HG03342 (cell line): ENCODE data around the gene DCST2.

ENCODE experiments used
- ATAC-seq: cut with Tn5 transposase; IDR thresholded peaks from one replicate; pipeline ENCODE4 v1.9.1; 2021; ENCODE audit warnings: mild to moderate bottlenecking, moderate library complexity; ENCODE audit not compliant: unreplicated experiment

DCST2 gene

DNA sequence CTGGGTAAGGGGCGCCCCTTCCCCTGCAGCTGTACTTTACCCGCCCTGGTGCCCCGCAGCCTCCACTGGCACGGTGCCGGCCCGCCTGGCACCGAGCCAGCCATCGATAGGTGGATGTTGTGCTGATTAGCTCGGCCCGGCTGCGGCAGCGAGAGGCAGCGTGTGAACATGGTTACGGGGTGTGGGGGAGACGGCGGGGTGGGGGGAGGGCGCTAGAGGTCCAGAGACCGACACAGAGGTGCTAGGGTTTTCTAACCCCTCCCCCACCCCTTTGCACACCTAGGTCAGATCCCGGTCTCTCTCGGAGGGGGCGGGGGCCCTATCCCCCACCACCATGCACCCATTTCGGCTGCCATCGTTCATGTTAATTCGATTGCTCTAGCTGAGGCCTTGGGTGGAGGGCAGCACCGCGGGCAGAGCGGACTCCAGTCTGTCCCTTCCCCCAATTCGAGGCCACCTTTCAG is 36.6 kb upstream of the DCST2 start:
- ATAC-seq = no peak

GRCh38 chr1:155069551-155070157 is 36.1 kb upstream of the DCST2 start:
- ATAC-seq = no peak

GRCh38 chr1:155068599-155068998 is 35.0 kb upstream of the DCST2 start:
- no peak for ATAC-seq

DNA sequence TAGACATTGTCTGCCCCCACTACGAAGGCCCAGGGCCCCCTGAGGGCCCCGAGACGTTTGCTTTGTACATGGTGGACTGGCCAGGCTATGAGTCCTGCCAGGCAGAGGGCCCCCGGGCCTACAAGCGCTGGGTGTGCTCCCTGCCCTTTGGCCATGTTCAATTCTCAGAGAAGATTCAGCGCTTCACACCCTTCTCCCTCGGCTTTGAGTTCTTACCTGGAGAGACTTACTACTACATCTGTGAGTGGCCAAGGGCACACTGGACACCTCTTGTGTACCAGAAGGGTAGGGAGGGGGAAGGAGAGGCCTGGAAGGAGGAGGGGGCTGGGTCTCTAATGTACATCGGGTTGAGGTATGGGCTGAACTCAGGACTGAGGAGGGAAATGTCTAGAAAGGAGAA is 33.2 kb upstream of the DCST2 start:
- no peak for ATAC-seq

DNA sequence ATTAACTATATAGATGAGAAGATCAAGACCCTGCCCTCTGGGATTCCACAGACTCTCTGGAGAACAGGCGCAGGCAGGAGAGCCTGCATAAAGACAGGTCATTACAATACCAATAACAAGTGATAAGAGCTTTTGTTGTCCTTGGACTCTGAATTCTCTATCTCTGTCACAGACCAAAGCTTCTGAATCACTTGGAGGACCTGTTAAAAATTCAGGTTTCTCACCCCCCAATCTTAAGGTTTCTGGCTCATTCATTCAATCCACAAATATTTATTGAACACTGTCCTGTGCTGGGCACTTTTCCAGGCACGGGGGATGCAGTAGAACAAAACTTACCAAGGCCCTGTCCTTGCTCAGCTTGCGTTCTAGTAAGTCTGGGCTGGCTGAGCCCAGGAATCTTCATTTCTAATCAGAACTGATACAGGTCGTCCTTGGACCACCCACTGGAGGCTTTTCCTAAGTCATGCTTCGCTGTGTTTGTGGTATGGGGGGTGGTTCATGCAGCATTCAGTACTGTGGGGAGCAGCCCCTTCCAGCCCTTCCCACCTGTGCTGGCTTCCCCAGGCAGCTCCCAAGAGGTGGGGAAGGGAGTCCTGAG is 31.4 kb upstream of the DCST2 start:
- ATAC-seq = no peak

GRCh38 chr1:155064111-155064831 is 30.7 kb upstream of the DCST2 start:
- ATAC-seq = no peak

DNA sequence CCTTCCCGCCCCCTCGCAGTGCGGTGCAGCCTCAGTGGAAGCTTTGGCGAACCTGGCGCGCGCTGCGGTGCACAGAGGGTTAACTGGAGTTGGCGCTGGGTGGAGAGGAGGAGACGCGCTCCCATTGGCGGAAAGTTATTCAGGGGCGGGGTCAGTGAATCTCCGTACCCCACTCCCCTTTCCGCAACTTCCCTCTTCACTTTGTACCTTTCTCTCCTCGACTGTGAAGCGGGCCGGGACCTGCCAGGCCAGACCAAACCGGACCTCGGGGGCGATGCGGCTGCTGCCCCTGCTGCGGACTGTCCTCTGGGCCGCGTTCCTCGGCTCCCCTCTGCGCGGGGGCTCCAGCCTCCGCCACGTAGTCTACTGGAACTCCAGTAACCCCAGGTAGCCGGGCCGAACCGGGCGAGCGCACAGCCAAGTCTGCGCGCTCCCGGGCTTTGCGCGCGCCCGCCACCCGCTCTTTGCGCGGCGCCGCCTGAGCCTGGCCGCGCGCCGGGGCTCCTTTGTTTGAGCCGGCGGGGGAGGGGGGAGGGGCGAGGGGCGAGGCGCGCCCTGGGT is 30.0 kb upstream of the DCST2 start, which contains the start of gene EFNA4:
EFNA4 (plus strand) TSS at position 191 of the 561 bp plus-strand sequence; CDS start at position 275, 84 bp downstream.
- peak; percentile 65 for ATAC-seq

GRCh38 chr1:155062702-155063411 is 29.3 kb upstream of the DCST2 start:
- ATAC-seq = no peak

- ATAC-seq = no peak
Measured at GRCh38 chr1:155062151-155062686, 28.6 kb upstream of the DCST2 start.

GRCh38 chr1:155061381-155062150 is 28.0 kb upstream of the DCST2 start:
- ATAC-seq = peak; percentile 42

DNA sequence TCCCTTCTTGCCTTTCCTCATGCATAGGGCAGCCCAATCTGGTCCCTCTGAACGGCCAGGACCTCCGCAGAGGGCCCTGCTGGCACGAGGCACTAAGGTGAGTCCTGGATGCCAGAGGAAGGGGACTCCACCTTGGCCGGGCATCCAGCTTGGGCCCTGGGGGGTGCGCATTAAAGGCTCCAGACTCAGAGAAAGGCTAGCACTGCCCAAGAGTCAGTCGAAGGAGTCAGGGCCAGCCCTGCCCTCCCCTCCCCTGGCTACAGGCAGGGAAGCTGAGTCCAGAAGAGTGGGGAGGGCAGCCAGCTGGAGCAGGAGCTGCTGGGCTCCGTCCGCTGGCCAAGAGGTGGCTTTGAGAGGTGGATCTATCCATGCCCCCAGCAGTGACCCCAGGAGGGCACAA is 27.2 kb upstream of the DCST2 start:
- no peak for ATAC-seq

DNA sequence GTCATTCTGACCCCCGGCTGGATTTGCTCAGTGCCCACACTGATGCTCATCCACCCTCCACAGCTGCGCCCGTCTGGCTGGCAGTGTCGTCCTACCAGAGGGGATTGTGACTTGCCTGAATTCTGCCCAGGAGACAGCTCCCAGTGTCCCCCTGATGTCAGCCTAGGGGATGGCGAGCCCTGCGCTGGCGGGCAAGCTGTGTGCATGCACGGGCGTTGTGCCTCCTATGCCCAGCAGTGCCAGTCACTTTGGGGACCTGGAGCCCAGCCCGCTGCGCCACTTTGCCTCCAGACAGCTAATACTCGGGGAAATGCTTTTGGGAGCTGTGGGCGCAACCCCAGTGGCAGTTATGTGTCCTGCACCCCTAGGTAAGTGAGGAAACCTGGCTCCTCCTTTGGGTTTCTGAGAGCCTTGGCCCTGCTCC is 24.2 kb upstream of the DCST2 start:
- no peak for ATAC-seq

DNA sequence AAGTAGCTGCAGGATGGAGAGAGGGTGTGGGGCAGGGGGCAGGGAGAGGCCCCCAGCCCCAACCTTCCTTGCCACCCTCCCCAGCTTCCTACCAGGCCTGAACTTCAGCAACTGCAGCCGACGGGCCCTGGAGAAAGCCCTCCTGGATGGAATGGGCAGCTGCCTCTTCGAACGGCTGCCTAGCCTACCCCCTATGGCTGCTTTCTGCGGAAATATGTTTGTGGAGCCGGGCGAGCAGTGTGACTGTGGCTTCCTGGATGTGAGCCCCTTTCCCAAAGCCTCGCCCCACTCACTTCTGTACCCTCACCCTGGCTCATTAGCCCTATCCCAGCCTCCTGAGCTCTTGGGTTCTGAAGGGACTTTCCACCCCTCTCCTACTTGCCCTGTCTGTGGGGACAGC is 23.5 kb upstream of the DCST2 start:
- ATAC-seq = no peak

DNA sequence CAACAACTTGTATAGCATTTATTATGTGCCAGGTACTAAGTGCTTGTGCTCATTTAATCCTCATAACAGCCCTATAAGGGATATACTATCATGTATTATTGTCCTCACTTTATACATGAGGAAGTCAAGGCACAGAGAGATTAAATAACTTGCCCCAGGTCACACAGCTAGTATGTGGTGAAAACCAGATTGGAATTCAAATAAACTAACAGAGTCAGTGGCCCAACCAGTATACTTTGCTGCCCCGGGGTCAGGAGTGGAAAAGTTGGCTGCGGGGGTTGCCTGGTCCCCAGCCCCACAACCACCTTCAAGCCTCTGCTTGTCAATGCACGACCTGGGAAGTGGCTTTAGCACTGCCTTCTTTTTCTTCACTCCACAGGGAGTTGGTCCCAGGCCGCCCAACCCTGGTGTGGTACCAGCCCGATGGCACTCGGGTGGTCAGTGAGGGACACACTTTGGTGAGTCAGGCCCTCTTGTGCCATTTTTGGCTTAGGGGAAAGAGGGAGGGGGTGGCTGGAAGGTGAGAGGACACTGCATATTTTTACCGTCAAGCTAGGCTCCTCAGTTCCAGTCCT is 20.0 kb upstream of the DCST2 start:
- no peak for ATAC-seq

DNA sequence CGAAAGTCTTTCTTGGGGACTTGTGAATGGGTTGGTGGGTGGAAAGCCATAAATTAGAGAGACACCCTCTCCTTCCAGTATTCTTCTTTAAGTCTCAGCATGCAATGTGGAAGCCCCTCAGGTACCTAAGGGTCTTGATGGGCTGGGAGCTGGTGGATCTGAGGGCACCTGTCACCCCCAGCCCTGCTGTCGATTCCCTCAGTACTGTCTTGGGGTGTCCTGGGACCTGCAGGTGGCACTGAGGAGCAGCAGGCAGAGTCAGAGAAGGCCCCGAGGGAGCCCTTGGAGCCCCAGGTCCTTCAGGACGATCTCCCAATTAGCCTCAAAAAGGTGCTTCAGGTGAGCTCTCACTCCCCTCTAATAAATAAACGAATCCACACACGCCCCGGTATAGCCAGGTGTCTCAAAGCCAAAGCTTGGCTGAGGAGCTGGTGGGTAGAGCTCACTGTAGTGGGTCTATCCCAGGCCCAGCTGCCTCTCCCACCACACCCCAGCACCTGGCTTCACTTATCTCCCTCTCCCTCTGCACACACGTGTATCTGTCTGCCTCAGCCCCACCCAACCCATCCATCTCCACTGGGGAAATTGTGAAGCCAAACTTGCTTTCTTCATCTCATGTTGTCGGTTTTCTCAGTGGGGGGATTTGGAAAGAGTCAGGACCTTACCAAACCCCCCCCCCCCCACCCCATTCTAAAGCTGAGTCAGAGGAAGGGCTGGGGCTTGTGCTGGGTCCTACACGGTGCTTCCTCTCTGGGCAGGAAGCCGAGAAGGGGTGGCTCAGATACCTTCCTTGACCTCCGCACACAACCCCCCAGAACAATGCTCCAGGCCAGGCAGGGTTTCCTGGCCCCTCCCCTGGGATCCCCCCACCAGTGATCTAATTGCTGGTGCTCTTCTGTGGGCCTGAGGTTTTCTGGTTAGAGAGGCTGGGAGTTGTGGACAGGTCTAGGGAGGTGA is 19.1 kb upstream of the DCST2 start:
- ATAC-seq = no peak

DNA sequence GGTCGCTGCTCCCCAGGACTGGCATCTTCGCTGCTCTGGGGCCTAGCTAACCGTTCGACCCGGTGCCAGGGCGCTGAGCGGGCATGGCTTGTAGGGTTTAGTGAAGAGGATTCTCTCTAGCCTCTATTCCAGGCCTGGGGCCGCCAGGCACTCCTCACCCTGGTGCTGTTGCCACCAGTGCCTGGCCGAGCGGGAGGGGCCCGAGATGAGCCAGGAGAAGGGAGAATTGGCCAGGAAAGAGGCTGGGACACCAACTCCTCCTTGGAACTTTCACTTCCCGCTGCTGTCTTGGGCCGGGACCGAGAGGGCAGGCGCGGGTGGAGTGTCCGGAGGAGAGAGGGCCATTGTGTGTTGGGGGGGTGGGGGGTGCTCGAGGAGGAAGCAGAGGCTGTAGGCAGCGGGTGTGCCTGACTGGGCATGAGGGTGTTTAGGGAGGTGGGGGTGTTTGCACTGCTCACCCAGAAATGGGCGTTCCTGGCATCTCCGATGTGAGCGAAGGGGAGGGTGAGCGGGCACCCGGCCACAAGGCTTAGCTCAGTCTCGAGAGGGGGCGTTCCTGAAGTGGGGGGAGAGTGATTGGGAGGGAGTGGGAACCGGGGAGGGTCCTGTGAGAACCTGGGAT is 18.3 kb upstream of the DCST2 start:
- peak; percentile 3 for ATAC-seq

GRCh38 chr1:155051342-155051776 is 17.8 kb upstream of the DCST2 start:
- peak; percentile 20 for ATAC-seq
